NAMALWA (cell line): ENCODE data around the gene HSPA6.
"Not testable (repeated sequence)": the region's sequence is repeated elsewhere in the genome, so short reads cannot be mapped to it uniquely, and the experiment has no call there.

Experiments used
- DNase-seq: peaks from one replicate; pipeline ENCODE4 v3.0.0-alpha.2; 2015; ENCODE audit warnings: low spot score

Gene HSPA6

DNA sequence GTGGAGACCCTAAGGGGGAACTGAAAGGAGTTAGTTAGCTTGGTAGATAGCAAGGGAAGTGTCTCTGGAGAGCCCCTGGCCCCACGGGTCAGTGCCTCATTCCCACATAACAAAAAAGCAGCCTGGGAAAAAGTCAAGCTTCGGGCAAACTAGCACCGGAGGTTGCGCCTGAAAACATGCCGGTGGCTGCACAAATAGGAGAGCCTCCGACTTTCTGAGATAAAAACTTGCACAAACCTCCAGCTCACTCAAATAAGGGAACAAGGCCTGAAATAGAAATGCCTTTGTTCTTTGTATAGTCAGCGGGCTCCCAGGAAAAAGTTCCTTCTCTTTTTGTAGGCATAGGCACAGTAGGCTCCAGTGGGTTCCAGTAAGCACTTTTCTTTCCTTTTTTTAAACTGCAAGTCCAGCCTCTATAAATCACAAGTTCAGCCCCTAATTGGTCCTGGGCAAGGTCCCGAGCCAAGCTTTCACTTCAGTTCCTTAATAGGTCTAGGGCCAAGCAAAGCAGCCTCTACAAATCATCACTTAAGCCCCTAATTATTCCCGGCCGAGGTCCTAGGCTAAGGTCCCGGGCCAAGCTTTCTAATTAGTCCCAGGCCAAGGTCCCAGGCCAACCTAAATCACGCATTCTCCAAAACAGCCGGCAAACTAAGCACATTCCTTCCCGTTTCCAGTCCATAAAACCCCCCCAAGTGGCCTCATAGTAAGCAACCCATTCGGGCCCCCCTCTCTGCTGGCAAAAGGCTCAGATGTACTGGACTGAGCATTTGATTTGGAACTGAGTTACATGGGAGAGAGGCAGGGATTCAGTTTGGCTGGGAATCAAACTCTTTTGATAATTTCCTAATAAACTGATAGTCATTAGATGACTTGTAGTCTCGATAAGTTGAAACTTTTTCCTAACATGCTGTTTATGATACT is 8.6 kb downstream of the HSPA6 start:
- DNase-seq: peak; percentile 19

DNA sequence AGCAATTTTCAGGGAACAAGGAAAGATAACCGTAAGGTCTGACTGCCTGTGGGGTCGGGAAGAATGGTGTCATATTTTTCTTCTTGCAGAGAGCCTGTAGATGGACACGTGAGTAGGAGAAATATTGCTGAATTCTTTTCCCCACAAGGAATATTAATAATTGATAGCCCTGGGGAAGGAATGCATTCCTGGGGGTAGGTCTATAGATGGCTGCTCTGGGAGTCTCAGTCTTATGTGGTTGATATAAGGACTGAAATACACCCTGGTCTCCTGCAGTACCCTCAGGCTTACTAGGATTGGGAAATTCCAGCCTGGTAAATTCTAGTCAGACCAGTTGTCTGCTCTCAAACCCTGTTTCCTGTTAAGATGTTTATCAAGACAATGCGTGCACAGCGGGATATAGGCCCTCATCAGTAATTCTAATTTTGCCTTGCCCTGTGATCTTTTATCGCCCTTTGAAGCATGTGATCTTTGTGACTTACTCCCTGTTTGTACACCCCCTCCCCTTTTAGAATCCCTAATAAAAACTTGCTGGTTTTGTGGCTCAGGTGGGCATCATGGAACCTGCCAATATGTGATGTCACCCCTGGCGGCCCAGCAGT is 12.8 kb downstream of the HSPA6 start:
- not testable (repeated sequence) for DNase-seq

DNA sequence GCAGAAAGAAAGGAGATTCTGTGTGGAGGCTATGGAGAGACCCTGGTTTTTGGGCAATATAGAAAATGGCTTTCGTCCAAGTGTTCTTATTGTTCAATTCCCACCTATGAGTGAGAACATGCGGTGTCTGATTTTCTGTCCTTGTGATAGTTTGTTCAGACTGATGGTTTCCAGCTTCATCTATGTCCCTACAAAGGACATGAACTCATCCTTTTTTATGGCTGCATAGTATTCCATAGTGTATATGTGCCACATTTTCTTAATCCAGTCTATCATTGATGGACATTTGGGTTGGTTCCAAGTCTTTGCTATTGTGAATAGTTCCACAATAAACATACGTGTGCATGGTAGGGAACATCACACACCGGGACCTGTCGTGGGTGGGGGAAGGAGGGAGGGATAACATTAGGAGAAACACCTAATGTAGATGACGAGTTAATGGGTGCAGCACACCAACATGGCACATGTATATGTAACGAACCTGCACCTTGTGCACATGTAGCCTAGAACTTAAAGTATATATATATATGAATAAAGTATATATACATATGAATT is 14.7 kb downstream of the HSPA6 start:
- not testable (repeated sequence) for DNase-seq

DNA sequence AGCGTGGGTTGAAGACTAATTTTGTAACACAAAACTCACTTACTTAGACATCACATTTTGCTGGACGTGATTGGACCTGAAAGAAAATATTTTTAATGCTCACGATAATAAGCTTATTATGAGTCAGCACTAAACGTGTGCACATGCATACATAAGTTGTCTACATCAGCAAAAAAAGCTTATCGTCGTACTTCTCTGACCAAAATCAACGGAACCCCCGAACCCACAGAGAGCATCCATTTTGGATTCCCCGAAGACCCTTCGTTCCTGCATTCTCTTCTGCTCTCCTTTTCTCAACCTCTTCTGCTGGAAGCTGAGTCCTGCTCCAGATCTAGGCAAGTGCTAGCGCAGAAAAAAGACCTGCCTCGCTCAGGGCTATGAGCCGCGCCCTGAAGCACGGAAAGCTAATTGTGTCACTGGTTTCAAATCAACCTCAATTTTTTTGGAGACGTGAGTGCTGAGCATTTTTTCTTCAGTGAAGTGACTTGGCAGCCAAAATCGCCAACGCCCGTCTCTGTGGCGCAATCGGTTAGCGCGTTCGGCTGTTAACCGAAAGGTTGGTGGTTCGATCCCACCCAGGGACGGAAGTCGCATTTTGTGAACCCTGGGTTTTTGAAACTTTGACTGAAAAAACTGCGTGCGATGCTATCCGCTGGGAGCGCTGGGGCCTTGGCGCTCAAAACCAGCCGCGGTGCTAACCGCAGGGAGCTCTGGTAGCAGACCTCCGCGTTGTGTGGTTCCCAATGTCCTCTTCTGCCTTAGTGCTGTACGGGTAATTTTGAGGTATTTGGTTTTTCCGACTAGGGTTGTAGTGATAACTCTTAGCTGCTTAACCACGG is 15.6 kb downstream of the HSPA6 start:
- peak; percentile 86 for DNase-seq

DNA sequence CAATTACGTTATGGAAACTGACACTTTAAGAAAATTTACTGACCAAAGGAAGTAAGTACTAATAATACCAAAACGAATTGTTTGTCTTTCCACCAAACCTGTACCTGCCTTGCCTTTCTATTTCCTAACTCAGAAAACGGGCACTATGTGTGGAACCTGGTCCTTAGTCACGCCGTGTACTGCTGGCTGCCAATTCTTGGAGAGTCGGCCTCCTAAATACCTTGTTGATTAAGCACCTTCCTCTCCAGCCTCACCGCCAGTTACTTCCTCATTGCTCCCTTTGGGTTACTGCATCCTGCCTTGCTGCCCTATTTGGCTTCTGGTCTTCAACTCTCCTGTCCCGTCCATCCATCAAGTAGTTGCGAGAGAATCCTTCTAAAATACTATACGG is 16.2 kb downstream of the HSPA6 start:
- not testable (repeated sequence) for DNase-seq

DNA sequence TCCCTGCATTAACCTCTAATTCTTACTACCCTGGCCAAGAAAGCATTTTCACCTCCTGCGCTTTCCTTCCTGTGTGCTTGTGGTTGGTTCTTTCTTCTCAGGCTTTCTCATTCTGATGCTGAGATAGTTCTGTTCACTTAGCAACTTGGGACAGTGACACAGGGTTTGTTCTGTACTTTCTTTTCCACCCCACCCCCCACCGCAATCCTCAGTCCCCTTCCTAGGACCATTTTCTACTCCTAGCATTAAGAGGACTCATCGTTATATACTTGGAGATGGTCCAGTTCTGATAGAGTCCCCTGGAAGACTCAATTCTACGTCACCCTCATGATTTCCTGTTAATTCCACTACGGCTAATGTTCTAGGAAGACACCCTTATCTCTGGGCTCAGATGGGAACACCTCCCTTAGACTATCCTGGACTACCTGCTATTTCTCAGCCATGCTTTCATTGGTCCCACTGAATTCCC is 17.8 kb downstream of the HSPA6 start:
- DNase-seq: not testable (repeated sequence)

DNA sequence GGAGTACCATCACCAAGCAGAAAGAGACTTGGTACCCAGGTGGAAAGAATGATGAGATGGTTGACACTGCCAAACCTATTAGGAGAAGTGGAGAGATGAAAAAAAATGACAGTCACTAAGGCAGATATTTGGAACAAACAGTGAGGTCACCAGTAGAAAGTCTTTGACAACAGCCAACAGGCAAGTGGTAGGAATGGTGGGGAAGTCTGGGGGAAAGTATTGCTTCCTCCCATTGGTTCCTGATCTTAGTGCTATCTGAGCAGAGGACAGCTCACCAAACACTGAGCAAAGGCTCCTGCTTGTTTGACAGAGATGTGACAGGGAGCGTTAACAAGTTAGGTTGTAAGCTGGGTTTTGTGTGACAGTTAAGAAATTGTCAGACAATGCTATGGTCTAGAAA is 18.8 kb downstream of the HSPA6 start:
- not testable (repeated sequence) for DNase-seq

DNA sequence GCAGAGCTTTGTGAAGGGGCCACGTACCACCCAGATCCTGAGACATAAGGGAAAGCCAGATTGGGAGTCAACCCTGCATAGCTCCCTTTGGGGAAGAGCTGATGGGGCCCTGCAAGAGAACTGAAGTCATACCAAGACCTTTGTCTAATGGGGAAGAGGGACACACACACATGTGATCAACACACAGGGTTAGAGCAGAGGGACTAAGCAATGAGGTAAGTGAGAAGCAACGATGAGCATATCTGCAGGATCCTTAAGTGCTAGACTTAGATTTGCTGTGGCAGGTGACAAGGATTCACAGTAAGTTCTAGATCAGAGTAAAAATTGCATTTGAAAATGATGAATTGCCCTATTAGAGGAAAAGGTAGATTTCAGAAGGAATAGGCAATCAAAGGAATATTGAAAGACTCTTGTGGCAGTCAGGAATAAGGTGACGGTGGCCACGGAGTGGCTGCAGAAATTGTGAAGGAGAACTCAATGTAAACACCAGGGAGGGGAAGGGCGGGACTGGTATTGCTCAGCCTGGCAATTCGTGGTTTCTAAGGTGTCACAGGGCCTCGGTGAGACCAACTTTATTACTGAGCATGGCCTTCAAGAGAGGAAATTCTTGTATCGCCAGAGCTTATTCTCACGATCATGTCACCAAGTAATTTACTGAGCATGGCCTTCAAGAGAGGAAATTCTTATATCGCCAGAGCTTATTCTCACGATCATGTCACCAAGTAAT is 20.8 kb downstream of the HSPA6 start:
- not testable (repeated sequence) for DNase-seq

DNA sequence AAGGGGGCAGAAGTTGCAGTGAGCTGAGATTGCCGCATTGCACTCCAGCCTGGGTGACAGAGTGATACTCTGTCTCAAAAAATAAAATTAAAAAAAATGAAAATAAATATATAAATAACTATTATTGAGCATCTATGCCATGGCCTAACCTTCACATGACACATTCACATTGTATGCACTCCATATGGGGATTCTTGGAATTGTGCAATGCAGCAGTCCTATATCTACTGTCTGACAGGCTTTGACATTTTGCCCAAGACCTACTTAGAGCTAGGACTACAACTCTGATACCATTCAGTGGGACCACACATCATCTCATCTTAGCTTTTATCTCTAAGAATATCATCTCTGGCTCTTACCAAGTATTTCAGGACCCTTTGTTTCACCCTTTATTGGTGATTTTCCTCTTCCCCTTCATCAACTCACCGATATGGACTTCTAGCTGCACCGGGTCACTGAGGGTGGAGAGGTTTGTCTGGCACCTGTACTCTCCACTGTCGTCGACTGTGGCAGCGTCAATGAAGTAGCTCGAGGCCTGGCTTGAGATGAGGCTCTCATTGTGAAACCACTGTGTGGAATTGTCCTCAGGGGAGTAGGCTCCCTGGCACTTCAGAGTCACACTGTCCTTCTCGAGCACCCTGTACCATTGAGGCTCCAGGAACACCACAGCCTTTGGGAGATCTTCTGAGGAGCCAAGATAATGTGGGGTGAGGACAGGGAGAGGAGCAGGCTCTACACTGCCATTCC is 23.8 kb downstream of the HSPA6 start:
- not testable (repeated sequence) for DNase-seq

DNA sequence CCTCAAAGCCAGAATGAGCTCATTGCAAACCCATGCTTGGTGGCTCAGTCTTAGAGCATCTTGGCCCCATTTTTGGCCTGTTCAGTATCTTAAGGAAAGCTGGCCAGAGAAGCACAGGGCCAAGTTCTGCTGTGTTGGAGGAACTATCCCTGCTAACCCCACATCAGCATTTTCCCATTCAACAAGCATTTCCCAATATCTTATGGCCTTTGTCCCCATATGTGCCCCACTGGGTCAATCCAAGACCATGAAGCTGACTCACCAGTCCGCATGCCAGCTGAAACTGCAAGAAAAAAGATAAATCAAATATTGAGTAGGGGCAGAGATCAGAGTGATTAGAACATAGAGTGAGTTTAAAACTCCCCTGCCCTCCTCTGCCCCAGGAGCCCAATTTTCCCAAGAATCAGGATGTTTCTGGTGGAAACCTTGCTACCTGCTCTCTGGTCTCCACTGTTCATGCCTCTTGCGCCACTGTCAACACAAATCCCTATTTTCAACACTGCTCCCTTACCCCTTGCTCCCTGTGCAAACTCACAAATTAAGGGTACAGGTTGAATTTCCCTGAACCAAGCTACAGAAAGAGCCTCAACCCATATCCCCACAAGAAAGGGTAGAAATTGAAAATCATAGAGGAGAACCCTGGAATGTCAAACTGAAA is 24.5 kb downstream of the HSPA6 start:
- DNase-seq: not testable (repeated sequence)

DNA sequence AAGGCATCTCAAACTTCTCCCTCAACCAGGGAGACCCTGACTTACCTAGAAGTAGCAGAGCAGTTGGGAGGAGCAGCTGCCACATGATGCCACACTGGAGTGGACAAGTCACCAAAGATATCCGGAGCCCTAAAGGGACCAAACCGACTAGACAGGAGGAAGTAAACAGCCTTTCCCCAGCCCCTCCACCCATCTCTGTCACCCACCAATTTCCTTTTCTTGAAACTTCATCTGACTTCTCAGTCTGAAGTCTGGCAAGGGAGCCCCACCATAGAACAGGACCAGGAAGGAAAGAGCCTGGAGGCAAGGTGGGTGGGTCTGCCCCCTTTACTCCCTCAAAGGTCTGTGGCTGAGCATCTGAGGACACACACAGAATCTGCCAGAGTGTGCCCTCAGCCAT is 25.3 kb downstream of the HSPA6 start, which contains the start of gene FCGR3A:
Gene FCGR3A (minus strand): TSS at position 167 of the 400 bp plus-strand sequence. CDS start 82 bp downstream, at position 85.
- no peak for DNase-seq

DNA sequence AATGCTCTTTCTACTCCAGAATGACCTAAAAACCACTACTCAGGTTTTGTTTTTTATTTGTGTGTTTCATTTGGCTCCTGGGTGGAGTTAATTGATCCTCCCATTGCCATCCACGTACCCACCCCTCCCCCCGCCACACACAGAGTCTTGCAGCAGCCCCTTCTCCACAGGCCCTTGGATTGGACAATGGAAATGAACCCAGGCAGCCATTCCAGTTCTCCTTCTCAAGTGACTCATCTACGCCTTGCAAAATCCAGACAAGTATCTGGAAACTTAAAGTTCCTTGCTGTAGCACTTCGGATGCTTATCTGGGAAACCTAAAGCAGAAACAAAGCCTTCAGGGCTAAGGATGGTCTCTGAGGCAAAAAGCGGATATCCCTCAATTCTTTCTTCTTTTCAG is 26.6 kb downstream of the HSPA6 start:
- DNase-seq: not testable (repeated sequence)

DNA sequence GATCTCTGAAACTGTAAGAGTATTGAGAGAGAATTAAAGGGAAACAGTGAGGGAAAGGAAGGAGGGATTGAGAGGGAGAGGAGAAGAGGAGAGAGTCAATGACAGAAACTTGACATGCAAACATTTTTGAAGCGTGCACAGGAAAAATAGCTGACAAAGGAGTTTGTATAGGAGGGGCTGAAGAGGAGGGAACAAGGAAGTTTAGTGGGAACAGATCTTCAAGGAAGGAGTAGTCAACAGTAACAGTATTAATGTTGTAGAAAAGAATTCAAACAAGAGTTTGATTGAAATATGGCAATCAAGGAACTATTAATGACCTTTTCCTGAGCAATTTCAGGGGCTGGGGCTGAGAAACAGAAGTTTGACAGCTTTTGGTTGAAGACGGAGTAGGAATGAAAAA is 29.3 kb downstream of the HSPA6 start:
- not testable (repeated sequence) for DNase-seq

DNA sequence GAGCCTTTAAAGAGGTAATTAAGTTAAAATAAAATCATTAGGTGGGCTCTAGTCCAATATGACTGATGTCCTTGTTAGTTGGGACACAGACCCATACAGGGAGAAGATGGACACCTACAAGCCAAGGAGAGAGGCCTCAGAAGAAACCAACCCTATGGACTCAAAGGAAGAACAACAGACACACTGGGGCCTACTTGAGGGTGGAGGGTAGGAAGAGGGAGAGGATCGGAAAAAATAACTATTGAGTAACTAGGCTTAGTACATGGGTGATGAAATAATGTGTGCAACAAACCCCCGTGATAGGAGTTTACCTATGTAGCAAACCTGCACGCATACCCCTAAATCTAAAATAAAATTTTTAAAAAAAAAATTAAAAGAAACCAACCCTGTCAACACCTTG is 30.0 kb downstream of the HSPA6 start:
- not testable (repeated sequence) for DNase-seq

DNA sequence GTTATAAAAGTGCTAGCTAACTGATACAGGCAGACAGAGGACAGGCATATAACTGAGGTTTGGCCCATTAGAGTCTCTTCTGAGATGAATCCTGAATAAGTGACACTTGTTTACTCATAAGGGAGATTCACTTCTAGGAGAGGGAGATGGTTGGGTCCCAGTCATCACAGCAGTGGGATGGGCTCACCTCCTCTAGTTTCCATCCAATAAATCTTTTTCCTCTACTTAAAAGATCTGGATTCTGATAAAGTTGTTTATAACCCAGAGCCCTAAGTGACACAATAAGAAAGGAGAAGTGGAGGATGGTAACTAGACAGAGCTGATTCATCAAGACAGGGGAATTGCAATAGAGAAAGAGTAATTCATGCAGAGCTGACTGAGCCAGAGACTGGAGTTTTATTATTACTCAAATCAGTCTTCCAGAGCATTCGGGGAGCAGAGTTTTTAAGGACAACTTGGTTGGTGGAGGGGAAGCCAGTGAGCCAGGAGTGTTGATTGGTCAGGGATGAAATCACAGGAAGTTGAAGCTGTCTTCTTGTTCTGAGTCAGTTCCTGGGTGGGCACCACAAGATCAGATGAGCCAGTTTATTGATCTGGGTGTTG is 30.6 kb downstream of the HSPA6 start:
- DNase-seq: not testable (repeated sequence)

DNA sequence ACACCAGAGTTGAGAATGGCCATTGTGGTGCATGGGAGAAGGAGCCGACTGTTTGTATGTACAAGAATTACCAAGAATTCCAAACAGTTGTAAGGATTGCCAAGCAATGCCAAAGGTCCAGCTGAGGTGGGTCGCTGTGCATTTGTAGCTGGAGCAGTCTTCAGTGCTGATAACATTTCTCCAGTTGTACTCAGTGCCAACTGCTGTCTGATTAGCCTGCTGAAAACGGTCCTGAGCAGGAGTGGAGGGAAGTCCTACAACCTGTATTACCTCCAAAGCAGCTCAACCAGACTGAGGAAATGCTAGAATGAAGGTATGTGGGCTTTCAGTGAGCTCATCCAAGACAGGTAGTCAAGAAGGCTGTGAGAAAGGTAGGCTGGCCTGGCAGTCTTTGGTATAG is 31.8 kb downstream of the HSPA6 start:
- not testable (repeated sequence) for DNase-seq

DNA sequence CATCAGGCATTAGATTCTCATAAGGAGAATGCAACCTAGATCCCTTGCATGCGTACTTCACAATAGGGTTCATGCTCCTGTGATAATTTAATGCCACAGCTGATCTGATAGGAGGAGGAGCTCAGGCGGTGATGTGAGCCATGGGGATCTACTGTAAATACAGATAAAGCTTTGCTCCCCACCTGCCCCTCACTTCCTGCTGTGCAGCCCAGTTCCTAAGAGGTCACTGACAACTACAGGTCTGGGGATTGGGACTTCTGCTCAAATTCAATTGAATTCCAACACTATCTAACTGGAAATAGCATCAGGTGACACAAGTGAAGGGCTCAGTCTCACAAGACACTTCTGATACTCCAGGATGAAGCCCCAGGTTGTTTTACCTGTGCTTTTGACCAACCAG is 32.6 kb downstream of the HSPA6 start:
- DNase-seq: not testable (repeated sequence)

DNA sequence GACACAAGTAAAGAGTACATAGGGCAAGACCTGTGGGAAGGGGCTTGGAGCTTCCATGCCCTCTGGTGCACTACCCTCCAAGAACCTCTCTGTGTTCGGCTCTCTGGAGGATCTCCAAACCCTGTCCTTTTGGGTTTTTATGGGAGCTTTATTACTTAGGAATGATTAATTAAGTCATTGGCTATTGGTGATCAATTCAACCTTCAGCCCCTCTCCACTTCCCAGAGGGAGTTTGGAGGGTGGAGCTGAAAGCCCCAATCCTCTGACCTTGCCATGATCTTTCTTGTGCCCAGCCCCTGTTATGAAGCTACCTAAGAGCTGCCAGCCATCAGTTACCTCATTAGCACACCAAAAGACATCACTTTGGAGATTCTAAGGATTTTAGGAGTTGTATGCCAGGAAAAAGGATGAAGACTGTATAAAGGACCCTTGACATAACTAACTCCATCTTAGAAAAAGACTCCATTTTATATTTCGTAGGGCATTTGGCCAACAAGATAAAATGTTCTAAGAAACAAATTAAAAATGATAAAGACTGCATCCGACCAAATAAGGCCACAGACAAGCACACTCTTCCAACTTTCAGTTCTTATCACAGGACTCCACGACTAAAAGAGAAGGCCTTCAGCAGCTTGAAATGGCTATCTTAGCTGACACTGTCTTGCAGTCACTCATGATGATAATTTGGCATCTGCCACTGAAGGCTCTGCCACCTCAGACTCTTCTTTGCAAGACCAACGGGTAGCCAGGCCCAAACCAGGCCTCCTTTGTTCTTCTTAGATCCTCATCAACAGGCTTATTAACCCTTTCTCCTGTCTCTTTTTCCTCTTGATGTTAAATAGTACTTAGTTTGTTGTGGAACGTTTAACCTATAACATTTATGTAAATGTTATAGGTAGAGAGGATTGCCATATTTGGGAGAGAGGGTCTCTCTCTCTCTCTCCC is 33.4 kb downstream of the HSPA6 start:
- DNase-seq: not testable (repeated sequence)
